Keratinocyte (primary cell): ENCODE measurements around the gene NF2.

Source experiments
- EZH2 ChIP-seq: IDR thresholded peaks from one replicate; pipeline ENCODE4 v1.6.1; 2012; ENCODE audit warnings: inconsistent platforms, mild to moderate bottlenecking, low read length, moderate library complexity
- TF ChIP-seq, protein P1 (sequence below), 3 experiments: IDR thresholded peaks in 1 of 3; conservative IDR thresholded peaks in 1 of 3; optimal IDR thresholded peaks in 1 of 3; 2 replicates in 2 of 3; 3 replicates in 1 of 3; pipeline versions ENCODE3 to v1.5.1; 2011; ENCODE audit warnings: low read length in 3 of 3, mild to moderate bottlenecking in 3 of 3, moderate library complexity in 2 of 3, control low read depth in 1 of 3, inconsistent platforms in 1 of 3; ENCODE audit not compliant: insufficient read depth in 2 of 3; ENCODE audit errors: extremely low read depth in 1 of 3

DNA sequence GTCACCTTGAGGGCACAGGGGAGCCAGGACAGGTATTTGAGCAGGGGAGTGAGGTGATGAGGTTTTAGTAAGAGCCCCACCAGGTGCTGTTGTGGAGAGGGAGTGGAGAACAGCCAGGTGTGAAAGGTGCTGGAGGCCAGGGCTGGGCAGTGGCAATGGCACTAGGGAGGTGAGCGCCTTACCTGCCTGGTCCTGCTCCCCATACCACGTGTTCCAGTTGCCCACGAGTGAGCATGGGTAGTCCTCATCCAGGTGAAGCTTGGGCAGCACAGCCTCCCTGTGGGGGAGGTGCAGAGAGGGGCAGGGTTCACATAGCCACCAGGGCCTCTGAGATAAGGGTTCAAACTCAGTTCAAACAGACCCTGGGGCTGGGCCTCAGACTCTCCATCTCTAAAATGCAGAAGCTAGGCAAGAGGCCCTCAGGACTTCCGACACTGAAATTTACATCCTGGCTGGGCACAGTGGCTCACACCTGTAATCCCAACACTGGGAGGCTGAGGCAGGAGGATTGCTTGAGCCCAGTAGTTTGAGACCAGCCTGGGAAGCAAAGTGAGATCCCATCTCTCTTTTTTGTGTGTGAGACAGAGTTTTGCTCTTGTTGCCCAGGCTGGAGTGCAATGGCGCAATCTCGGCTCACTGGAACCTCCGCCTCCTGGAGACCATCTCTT, 34.3 kb upstream of the NF2 start:
- TF ChIP-seq, protein P1, sequence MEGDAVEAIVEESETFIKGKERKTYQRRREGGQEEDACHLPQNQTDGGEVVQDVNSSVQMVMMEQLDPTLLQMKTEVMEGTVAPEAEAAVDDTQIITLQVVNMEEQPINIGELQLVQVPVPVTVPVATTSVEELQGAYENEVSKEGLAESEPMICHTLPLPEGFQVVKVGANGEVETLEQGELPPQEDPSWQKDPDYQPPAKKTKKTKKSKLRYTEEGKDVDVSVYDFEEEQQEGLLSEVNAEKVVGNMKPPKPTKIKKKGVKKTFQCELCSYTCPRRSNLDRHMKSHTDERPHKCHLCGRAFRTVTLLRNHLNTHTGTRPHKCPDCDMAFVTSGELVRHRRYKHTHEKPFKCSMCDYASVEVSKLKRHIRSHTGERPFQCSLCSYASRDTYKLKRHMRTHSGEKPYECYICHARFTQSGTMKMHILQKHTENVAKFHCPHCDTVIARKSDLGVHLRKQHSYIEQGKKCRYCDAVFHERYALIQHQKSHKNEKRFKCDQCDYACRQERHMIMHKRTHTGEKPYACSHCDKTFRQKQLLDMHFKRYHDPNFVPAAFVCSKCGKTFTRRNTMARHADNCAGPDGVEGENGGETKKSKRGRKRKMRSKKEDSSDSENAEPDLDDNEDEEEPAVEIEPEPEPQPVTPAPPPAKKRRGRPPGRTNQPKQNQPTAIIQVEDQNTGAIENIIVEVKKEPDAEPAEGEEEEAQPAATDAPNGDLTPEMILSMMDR (optimal IDR thresholded peaks at IDR 0.05 in 1 of 3, IDR thresholded peaks at IDR 0.05 in 1 of 3, conservative IDR thresholded peaks at IDR 0.05 in 1 of 3; ENCODE audit: extremely low read depth in 1 of 3, insufficient read depth in 2 of 3, low read length in 3 of 3): no peak
- TF ChIP-seq EZH2: no peak
